ENCODE data around the gene NECTIN4. TPM values are rescaled to one million over a fixed set of nuclear protein-coding genes. Genes with fewer than 3 reads are reported as not detected.

NECTIN4 gene
- polyA plus RNA-seq, 1 experiment, result not detected

DNA sequence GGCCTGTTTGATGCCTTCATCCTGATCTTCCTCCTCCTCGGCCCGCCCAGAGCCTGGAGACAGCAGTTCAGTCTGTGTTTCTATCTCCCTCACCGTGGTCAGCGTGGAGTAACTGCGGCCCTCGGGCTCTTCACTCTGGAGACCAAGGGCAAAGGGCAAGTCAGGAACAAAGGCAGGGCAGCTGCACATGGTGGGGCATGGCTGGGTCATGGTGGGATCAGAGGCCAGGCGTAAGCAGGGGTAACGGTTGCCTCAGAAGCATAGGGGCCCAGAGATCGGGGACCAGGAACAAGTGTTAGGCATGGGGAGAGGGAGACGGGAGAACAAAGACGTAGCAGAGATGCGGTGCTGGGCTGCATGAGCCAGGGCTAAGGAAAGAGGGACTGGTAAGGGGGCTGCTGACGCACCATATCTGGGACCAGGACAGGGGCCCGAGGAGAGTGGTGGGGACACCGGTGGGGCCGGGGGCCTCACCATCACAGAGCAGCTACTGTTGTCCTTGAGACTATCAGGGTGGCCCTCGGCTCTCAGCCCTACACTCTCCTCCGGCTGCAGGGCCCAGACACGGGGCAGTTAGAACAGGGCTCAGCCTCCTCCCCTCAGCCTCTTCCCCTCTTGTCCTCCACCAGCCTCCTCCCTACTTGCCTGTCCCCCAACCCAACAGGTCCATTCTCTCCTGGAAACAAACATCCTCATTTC lies 16.5 kb downstream of the NECTIN4 start:
- CTCF ChIA-PET, result interaction anchor here (1.1 to 12.3 kb wide), 4 partner anchors 24 to 85 kb away, joined by 5 to 132 read pairs (median 7); partner anchors contain the start of genes KLHDC9 and USF1
- POLR2A ChIA-PET, result no interaction called here
- H3K27me3 ChIP-seq (ENCODE audit: control insufficient read depth, insufficient read depth, low read length), result no peaks in the 10 kb centered on the region

DNA sequence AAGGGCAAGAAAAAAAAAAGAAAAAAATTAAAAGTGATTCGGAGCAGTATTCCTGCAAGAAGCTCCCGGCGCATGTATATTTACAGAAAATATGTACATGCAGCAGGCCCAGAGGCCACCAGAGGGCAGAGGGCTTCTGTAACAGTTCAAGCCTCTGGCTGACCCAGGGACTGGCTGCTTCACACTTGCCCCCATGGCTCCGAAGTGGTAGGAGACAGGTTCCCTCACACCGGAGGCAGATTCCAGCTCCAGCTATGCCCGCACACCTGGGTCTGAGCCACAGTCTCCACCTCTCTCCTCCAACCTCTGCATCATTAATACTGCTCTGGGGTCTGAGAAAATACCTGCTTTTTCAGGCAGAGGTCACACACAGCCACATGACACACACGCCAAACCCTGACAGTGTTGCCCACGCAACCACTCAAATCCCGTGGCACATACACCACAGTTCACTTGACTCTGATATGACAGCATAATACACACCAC lies 17.4 kb downstream of the NECTIN4 start:
- no peak overlapping the region for H3K4me3 ChIP-seq (ENCODE audit: low read depth, low read length)
- no peaks in the 10 kb centered on the region for H3K27me3 ChIP-seq (ENCODE audit: control insufficient read depth, insufficient read depth, low read length)
- ChIA-PET POLR2A (no interaction called here), CTCF (interaction anchor here (0.6 to 12.3 kb wide), 10 partner anchors 9 to 358 kb away, joined by 3 to 132 read pairs (median 4); partner anchors contain the start of genes KLHDC9 and USF1)
- TF ChIP-seq, protein P1, sequence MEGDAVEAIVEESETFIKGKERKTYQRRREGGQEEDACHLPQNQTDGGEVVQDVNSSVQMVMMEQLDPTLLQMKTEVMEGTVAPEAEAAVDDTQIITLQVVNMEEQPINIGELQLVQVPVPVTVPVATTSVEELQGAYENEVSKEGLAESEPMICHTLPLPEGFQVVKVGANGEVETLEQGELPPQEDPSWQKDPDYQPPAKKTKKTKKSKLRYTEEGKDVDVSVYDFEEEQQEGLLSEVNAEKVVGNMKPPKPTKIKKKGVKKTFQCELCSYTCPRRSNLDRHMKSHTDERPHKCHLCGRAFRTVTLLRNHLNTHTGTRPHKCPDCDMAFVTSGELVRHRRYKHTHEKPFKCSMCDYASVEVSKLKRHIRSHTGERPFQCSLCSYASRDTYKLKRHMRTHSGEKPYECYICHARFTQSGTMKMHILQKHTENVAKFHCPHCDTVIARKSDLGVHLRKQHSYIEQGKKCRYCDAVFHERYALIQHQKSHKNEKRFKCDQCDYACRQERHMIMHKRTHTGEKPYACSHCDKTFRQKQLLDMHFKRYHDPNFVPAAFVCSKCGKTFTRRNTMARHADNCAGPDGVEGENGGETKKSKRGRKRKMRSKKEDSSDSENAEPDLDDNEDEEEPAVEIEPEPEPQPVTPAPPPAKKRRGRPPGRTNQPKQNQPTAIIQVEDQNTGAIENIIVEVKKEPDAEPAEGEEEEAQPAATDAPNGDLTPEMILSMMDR (IDR thresholded peaks at IDR 0.05; ENCODE audit: insufficient read depth, low read depth, low read length), result peak; percentile 62
- H3K36me3 ChIP-seq (ENCODE audit: control insufficient read depth, insufficient read depth, low read length), result no peaks in the 10 kb centered on the region
- no peak for DNase-seq (ENCODE audit: low read depth)

More for the DNA sequence above, 16.5 kb downstream of the NECTIN4 start:
- no peaks in the 10 kb centered on the region for H3K36me3 ChIP-seq (ENCODE audit: control insufficient read depth, insufficient read depth, low read length)
- DNase-seq (ENCODE audit: low read depth), result no peak
- TF ChIP-seq, protein P1 (IDR thresholded peaks at IDR 0.05; ENCODE audit: insufficient read depth, low read depth, low read length), result no peak
- no peak overlapping the region for H3K4me3 ChIP-seq (ENCODE audit: low read depth, low read length)

DNA sequence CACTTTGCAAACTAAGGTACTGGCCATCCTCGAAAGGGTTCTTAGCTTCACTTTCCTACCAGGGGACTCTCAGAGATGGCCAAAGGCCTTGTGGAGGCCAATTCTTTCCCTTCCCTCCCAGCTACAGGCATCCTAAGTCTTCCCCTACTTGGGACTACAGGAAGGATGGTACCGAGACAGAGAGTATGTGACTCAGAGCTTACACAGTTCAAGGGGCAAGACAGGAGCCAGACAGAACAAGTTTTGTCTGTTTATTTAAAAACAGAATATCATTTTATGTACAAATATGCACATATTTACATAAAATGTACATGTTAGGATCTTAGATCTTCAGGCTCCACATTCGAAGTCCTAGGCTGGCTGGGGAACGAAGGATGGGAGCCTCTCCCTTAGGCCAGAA lies 18.6 kb downstream of the NECTIN4 start:
- H3K4me3 ChIP-seq (ENCODE audit: low read depth, low read length), result no peak overlapping the region
- H3K36me3 ChIP-seq (ENCODE audit: control insufficient read depth, insufficient read depth, low read length), result no peaks in the 10 kb centered on the region
- no peaks in the 10 kb centered on the region for H3K27me3 ChIP-seq (ENCODE audit: control insufficient read depth, insufficient read depth, low read length)
- ChIA-PET CTCF (interaction anchor here (0.9 to 12.3 kb wide), 3 partner anchors 10 to 67 kb away, joined by 3 to 132 read pairs (median 5); partner anchors contain the start of gene KLHDC9), POLR2A (no interaction called here)
- DNase-seq (ENCODE audit: low read depth), result no peak
- TF ChIP-seq, protein P1 (IDR thresholded peaks at IDR 0.05; ENCODE audit: insufficient read depth, low read depth, low read length), result no peak

DNA sequence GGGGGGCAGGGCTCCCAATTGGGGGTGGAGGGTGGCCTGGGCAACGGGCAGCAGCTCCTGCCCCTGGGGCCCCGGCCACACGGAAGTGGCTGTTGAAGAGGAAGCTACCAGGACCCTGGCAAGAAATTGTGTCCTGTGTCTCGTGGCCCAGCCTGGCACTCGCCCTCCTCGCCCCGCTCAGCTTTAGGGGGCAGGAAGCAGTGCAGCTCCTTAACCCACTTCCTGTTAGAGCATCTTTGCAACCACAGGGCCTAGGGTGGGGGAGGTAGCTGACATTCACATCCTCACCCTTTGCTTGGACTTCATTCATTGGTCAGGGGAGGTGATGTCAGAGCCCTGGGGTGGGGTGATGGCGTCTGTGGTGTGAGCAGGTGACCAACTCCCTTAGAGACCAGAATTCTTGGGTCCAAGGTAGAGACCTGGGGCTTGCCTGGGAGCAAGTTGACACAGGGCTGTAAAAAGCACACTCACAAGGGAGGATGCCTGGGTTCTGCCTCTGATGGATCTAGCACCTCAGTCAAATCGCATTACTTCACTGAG lies 19.6 kb downstream of the NECTIN4 start, which contains the start of gene ARHGAP30:
TSS of gene ARHGAP30 (minus strand) at position 161 of the 540 bp plus-strand sequence. CDS start 267 bp downstream, outside the sequence.
- CTCF ChIA-PET, result interaction anchor here (1.3 to 12.3 kb wide), 3 partner anchors 10 to 27 kb away, joined by 4 to 132 read pairs (median 7); partner anchors contain the start of gene KLHDC9
- Histone ChIP-seq H3K4me3 (ENCODE audit: low read depth, low read length) (no peak within 1 kb of the TSS), H3K27me3 (ENCODE audit: control insufficient read depth, insufficient read depth, low read length) (no peaks in the 10 kb centered on the region), H3K36me3 (ENCODE audit: control insufficient read depth, insufficient read depth, low read length) (no peaks in the 10 kb centered on the region)
- DNase-seq (ENCODE audit: low read depth), result no peak
- TF ChIP-seq, protein P1 (IDR thresholded peaks at IDR 0.05; ENCODE audit: insufficient read depth, low read depth, low read length), result no peak
- POLR2A ChIA-PET, result no interaction called here

DNA sequence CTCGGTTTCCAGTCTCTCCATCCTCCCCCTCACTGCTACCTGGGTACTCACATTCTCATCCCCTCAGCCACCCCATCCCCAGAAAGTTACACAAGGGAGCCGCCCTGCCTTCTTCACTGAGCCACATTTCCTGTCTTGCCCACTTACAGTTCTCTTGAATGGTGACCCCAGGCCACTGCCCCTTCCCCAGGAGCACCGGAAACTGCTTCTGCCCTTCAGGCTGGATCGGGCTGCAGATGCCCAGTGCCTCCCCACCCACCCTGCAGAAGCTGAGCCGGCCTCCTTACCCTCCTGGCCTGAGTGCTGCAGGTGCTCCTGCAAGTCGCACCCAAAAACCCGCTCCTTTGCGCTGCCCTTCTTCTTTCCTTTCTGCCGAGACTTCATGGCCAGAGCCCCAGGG lies 20.1 kb downstream of the NECTIN4 start:
- DNase-seq (ENCODE audit: low read depth), result no peak
- CTCF ChIA-PET, result interaction anchor here (1.3 to 12.3 kb wide), 4 partner anchors 10 to 28 kb away, joined by 4 to 132 read pairs (median 10); partner anchors contain the start of gene KLHDC9
- POLR2A ChIA-PET, result no interaction called here

More for the DNA sequence above, 20.1 kb downstream of the NECTIN4 start:
- no peaks in the 10 kb centered on the region for H3K36me3 ChIP-seq (ENCODE audit: control insufficient read depth, insufficient read depth, low read length)
- H3K4me3 ChIP-seq (ENCODE audit: low read depth, low read length), result no peak overlapping the region
- H3K27me3 ChIP-seq (ENCODE audit: control insufficient read depth, insufficient read depth, low read length), result no peaks in the 10 kb centered on the region; the same call in 1 of the 2 replicates
- TF ChIP-seq, protein P1 (IDR thresholded peaks at IDR 0.05; ENCODE audit: insufficient read depth, low read depth, low read length), result no peak
